HepG2 (cell line): ENCODE measurements around the gene COL10A1. TPM values are rescaled to one million over a fixed set of nuclear protein-coding genes. Genes with fewer than 3 reads are reported as not detected.

Source experiments
- ADNP ChIP-seq: sonication (generic); formaldehyde crosslinking; IDR thresholded peaks from 2 replicates; pipeline ENCODE4 v1.4.0; 2020; ENCODE audit warnings: missing genetic modification reagents
- CC2D1A ChIP-seq: sonication (generic); formaldehyde crosslinking; IDR thresholded peaks from 2 replicates; pipeline ENCODE4 v1.8.1; 2023; ENCODE audit warnings: mild to moderate bottlenecking, missing genetic modification reagents
- IKZF4 ChIP-seq: sonication (generic); formaldehyde crosslinking; IDR thresholded peaks from 2 replicates; pipeline ENCODE4 v1.5.1; 2020; ENCODE audit warnings: borderline replicate concordance, mild to moderate bottlenecking, low read depth, missing genetic modification reagents; ENCODE audit errors: not compliant biosample characterization
- IRX3 ChIP-seq: sonication (generic); formaldehyde crosslinking; IDR thresholded peaks from 2 replicates; pipeline ENCODE4 v1.8.1; 2023; ENCODE audit warnings: mild to moderate bottlenecking, low read depth, missing genetic modification reagents, borderline replicate concordance
- KMT2A ChIP-seq: sonication (generic); formaldehyde crosslinking; IDR thresholded peaks from 2 replicates; pipeline ENCODE4 v1.4.0; 2020; ENCODE audit warnings: missing genetic modification reagents
- NFKB2 ChIP-seq: sonication (generic); formaldehyde crosslinking; IDR thresholded peaks from 2 replicates; pipeline ENCODE4 v1.4.0; 2020; ENCODE audit warnings: missing genetic modification reagents, borderline replicate concordance
- NRL ChIP-seq: sonication (generic); formaldehyde crosslinking; IDR thresholded peaks from 2 replicates; pipeline ENCODE4 v1.5.0; 2020; ENCODE audit warnings: missing genetic modification reagents, mild to moderate bottlenecking, moderate library complexity, borderline replicate concordance
- POLR2AphosphoS5 ChIP-seq: IDR thresholded peaks from 2 replicates; pipeline ENCODE4 v1.6.1; 2012; ENCODE audit warnings: low read depth, low read length
- SOX5 ChIP-seq: IDR thresholded peaks from 2 replicates; pipeline ENCODE4 v1.6.1; 2016; ENCODE audit warnings: borderline replicate concordance
- YY1 ChIP-seq: IDR thresholded peaks from 2 replicates; pipeline ENCODE4 v1.6.1; 2011; ENCODE audit warnings: low read length, low read depth, moderate library complexity, mild to moderate bottlenecking; ENCODE audit not compliant: insufficient read depth, insufficient replicate concordance
- ZBTB38 ChIP-seq: sonication (generic); formaldehyde crosslinking; IDR thresholded peaks from 2 replicates; pipeline ENCODE4 v1.5.1; 2020; ENCODE audit warnings: mild to moderate bottlenecking, missing genetic modification reagents
- ZNF138 ChIP-seq: sonication (generic); formaldehyde crosslinking; IDR thresholded peaks from 2 replicates; pipeline ENCODE4 v1.5.0; 2020; ENCODE audit warnings: mild to moderate bottlenecking, low read depth, missing genetic modification reagents
- ZNF446 ChIP-seq: sonication (generic); formaldehyde crosslinking; IDR thresholded peaks from 2 replicates; pipeline ENCODE4 v1.5.0; 2020; ENCODE audit warnings: mild to moderate bottlenecking, missing genetic modification reagents
- ZNF720 ChIP-seq: sonication (generic); formaldehyde crosslinking; IDR thresholded peaks from 2 replicates; pipeline ENCODE4 v1.4.0; 2020; ENCODE audit warnings: missing genetic modification reagents
- polyA plus RNA-seq, 8 experiments: library from polyadenylated mRNA; depleted of rRNA in 3 of 8; stranded (reverse) in 7 of 8; unstranded in 1 of 8; fragments of >200 nt; fragmentation: Illumina TruSeq in 4 of 8; extraction: Trizol in 4 of 8; gene quantifications; 2 replicates each; pipeline versions ENCODE4 v1.2.1 to v1.2.3, GENCODE V29; 2011 to 2016; ENCODE audit warnings: low read depth in 4 of 8, missing spikeins in 1 of 8, mixed read lengths in 1 of 8; ENCODE audit not compliant: insufficient read depth in 1 of 8
- total RNA-seq, 5 experiments: library from RNA; depleted of rRNA; stranded (reverse); fragments of >200 nt; fragmentation: Illumina TruSeq; extraction: Trizol; gene quantifications; 2 replicates each; pipeline ENCODE4 v1.2.3, GENCODE V29; 2016; ENCODE audit warnings: low read depth in 1 of 5
- TF ChIP-seq, protein P1 (sequence below), 2 experiments: fragments of 450-650 bp in 1 of 2; sonication (generic) in 1 of 2; formaldehyde crosslinking; IDR thresholded peaks; 2 replicates each; pipeline versions ENCODE4 v1.5.0 to v1.8.0; 2020 to 2022; ENCODE audit warnings: mild to moderate bottlenecking in 1 of 2, missing genetic modification reagents in 1 of 2
- TF ChIP-seq, protein P2 (sequence below): sonication (generic); formaldehyde crosslinking; IDR thresholded peaks from 2 replicates; pipeline ENCODE4 v1.4.0; 2020; ENCODE audit warnings: missing genetic modification reagents
- TF ChIP-seq, protein P3 (sequence below): sonication (generic); formaldehyde crosslinking; IDR thresholded peaks from 2 replicates; pipeline ENCODE4 v1.4.0; 2020; ENCODE audit warnings: missing genetic modification reagents
- TF ChIP-seq, protein P4 (sequence below): sonication (generic); formaldehyde crosslinking; IDR thresholded peaks from 2 replicates; pipeline ENCODE4 v1.8.1; 2023; ENCODE audit warnings: missing genetic modification reagents, mild to moderate bottlenecking, borderline replicate concordance
- TF ChIP-seq, protein P5 (sequence below): sonication (generic); formaldehyde crosslinking; IDR thresholded peaks from 2 replicates; pipeline ENCODE4 v1.5.0; 2020; ENCODE audit warnings: missing genetic modification reagents
- TF ChIP-seq, protein P6 (sequence below): sonication (generic); formaldehyde crosslinking; IDR thresholded peaks from 2 replicates; pipeline ENCODE4 v1.5.1; 2020; ENCODE audit warnings: mild to moderate bottlenecking, missing genetic modification reagents, moderate library complexity

The COL10A1 gene
- total and polyA plus RNA-seq, 2 of the 13 experiments (the other 11 are each of a cell fraction or from before 2014, with no cell fraction given) = 0.07 TPM; not detected in 1

DNA sequence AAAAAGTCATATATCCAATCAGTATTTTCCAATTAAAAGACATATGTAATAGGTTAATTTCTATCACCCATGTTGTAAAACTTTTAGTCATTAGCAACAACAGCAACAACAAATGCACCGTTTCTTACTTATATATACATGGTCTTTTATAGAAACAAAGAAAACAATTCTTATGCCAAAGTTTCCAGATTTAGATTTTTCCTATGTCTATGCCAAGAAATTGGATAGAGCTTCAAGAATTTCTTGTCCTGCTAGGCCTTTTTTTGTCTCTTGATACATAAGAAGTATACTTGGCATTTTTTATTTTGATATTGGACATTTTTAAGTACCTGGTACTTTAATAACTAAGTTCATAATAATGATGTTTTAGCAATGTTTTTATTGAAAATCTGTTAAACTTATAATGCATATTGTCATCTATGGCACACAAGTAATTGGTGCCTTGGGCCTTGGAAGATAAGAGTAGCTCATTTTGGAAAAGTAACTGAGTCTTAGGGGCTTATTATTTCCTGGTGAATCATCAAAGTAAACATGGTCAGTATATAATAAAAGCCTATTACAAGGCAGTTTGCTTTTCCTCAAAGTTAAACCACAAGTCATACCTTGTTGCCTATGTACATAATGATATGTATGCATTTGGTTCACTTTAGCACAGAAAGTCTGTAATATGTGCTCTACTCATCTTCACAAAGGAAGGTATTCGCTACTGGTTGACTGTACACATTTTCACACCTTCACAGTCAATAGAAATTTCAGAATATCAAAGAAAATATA, 55.1 kb downstream of the COL10A1 start (continued):
- TF ChIP-seq, protein P1, sequence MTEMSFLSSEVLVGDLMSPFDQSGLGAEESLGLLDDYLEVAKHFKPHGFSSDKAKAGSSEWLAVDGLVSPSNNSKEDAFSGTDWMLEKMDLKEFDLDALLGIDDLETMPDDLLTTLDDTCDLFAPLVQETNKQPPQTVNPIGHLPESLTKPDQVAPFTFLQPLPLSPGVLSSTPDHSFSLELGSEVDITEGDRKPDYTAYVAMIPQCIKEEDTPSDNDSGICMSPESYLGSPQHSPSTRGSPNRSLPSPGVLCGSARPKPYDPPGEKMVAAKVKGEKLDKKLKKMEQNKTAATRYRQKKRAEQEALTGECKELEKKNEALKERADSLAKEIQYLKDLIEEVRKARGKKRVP (CRISPR knock-in tag; IDR thresholded peaks at IDR 0.05) = peak in 1 of 2 experiments; percentile 61; a peak in 2 of 4 replicates
- TF ChIP-seq, protein P2, sequence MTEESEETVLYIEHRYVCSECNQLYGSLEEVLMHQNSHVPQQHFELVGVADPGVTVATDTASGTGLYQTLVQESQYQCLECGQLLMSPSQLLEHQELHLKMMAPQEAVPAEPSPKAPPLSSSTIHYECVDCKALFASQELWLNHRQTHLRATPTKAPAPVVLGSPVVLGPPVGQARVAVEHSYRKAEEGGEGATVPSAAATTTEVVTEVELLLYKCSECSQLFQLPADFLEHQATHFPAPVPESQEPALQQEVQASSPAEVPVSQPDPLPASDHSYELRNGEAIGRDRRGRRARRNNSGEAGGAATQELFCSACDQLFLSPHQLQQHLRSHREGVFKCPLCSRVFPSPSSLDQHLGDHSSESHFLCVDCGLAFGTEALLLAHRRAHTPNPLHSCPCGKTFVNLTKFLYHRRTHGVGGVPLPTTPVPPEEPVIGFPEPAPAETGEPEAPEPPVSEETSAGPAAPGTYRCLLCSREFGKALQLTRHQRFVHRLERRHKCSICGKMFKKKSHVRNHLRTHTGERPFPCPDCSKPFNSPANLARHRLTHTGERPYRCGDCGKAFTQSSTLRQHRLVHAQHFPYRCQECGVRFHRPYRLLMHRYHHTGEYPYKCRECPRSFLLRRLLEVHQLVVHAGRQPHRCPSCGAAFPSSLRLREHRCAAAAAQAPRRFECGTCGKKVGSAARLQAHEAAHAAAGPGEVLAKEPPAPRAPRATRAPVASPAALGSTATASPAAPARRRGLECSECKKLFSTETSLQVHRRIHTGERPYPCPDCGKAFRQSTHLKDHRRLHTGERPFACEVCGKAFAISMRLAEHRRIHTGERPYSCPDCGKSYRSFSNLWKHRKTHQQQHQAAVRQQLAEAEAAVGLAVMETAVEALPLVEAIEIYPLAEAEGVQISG = no peak
- TF ChIP-seq IKZF4 (CRISPR knock-in tag) (no peak), POLR2AphosphoS5 (no peak), KMT2A (CRISPR knock-in tag) (no peak), YY1 (no peak), IRX3 (CRISPR knock-in tag) (no peak), ZNF720 (CRISPR knock-in tag) (no peak), ZBTB38 (CRISPR knock-in tag) (no peak), NFKB2 (CRISPR knock-in tag) (no peak), NRL (CRISPR knock-in tag) (no peak), SOX5 (CRISPR knock-in tag) (peak; percentile 54; the same call in 1 of the 2 replicates), ZNF138 (CRISPR knock-in tag) (no peak), ZNF446 (no peak), CC2D1A (no peak), ADNP (CRISPR knock-in tag) (no peak)
- TF ChIP-seq, protein P3, sequence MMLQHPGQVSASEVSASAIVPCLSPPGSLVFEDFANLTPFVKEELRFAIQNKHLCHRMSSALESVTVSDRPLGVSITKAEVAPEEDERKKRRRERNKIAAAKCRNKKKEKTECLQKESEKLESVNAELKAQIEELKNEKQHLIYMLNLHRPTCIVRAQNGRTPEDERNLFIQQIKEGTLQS (CRISPR knock-in tag) = peak; percentile 58; the same call in 1 of the 2 replicates
- TF ChIP-seq, protein P4, sequence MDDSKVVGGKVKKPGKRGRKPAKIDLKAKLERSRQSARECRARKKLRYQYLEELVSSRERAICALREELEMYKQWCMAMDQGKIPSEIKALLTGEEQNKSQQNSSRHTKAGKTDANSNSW (CRISPR knock-in tag) = no peak
- TF ChIP-seq, protein P5, sequence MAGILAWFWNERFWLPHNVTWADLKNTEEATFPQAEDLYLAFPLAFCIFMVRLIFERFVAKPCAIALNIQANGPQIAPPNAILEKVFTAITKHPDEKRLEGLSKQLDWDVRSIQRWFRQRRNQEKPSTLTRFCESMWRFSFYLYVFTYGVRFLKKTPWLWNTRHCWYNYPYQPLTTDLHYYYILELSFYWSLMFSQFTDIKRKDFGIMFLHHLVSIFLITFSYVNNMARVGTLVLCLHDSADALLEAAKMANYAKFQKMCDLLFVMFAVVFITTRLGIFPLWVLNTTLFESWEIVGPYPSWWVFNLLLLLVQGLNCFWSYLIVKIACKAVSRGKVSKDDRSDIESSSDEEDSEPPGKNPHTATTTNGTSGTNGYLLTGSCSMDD (CRISPR knock-in tag) = no peak
- TF ChIP-seq, protein P6, sequence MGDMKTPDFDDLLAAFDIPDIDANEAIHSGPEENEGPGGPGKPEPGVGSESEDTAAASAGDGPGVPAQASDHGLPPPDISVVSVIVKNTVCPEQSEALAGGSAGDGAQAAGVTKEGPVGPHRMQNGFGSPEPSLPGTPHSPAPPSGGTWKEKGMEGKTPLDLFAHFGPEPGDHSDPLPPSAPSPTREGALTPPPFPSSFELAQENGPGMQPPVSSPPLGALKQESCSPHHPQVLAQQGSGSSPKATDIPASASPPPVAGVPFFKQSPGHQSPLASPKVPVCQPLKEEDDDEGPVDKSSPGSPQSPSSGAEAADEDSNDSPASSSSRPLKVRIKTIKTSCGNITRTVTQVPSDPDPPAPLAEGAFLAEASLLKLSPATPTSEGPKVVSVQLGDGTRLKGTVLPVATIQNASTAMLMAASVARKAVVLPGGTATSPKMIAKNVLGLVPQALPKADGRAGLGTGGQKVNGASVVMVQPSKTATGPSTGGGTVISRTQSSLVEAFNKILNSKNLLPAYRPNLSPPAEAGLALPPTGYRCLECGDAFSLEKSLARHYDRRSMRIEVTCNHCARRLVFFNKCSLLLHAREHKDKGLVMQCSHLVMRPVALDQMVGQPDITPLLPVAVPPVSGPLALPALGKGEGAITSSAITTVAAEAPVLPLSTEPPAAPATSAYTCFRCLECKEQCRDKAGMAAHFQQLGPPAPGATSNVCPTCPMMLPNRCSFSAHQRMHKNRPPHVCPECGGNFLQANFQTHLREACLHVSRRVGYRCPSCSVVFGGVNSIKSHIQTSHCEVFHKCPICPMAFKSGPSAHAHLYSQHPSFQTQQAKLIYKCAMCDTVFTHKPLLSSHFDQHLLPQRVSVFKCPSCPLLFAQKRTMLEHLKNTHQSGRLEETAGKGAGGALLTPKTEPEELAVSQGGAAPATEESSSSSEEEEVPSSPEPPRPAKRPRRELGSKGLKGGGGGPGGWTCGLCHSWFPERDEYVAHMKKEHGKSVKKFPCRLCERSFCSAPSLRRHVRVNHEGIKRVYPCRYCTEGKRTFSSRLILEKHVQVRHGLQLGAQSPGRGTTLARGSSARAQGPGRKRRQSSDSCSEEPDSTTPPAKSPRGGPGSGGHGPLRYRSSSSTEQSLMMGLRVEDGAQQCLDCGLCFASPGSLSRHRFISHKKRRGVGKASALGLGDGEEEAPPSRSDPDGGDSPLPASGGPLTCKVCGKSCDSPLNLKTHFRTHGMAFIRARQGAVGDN (CRISPR knock-in tag) = no peak
